ENCODE results near the gene CCNI2. TPM values are rescaled to one million over a fixed set of nuclear protein-coding genes. Genes with fewer than 3 reads are reported as not detected.

CCNI2 gene
- polyA plus RNA-seq, 1 donor (not counting 4 experiments of a cell fraction or from before 2014, with no cell fraction given), result not detected

- Histone ChIP-seq H3K9me3 (ENCODE audit: control insufficient read depth, low read depth, low read length) (no peaks in the 10 kb centered on the region), H3K27me3 (ENCODE audit: control insufficient read depth, extremely low read depth, insufficient read depth, low read length) (no peaks in the 10 kb centered on the region), H3K9me1 (ENCODE audit: control insufficient read depth, extremely low read depth, insufficient read depth, low read length) (no peaks in the 10 kb centered on the region), H2AFZ (ENCODE audit: control insufficient read depth, low read length) (no peak overlapping the region), H4K20me1 (ENCODE audit: control insufficient read depth, extremely low read depth, insufficient read depth, low read length) (no peaks in the 10 kb centered on the region), H3K4me1 (ENCODE audit: control insufficient read depth, extremely low read depth, insufficient read depth, low read length) (no peaks in the 10 kb centered on the region), H3K9ac (ENCODE audit: control insufficient read depth, extremely low read depth, insufficient read depth, low read length) (no peak overlapping the region), H3K79me2 (ENCODE audit: control insufficient read depth, insufficient read depth, low read length) (no peaks in the 10 kb centered on the region), H3K4me2 (ENCODE audit: control insufficient read depth, extremely low read depth, insufficient read depth, low read depth, low read length) (no peak overlapping the region), H3K27ac (ENCODE audit: control insufficient read depth, insufficient read depth, low read length) (no peak overlapping the region), H3K36me3 (ENCODE audit: control insufficient read depth in 2 of 2, extremely low read depth in 1 of 2, insufficient read depth in 2 of 2, low read length in 2 of 2) (peaks cover 25 to 35% of the 10 kb centered on the region in 2 experiments), H3K4me3 (ENCODE audit: control insufficient read depth in 2 of 3, extremely low read depth in 1 of 3, insufficient read depth in 2 of 3, low read depth in 1 of 3, low read length in 3 of 3) (no peak overlapping the region)
- TF ChIP-seq EZH2 (IDR thresholded peaks at IDR 0.05; ENCODE audit: low read length) (no peak), CTCF (optimal IDR thresholded peaks at IDR 0.05 in 1 of 3, IDR thresholded peaks at IDR 0.05 in 1 of 3, conservative IDR thresholded peaks at IDR 0.05 in 1 of 3; ENCODE audit: extremely low read depth in 1 of 3, insufficient read depth in 2 of 3, low read length in 3 of 3) (no peak)
- dilution Hi-C loops (cut with MboI; ENCODE audit: extremely low pct_ligation_motif_present, low sequenced_read_pairs), result no loop called here
- FAIRE-seq (no peak), DNase-seq (ENCODE audit: low read depth, low spot score) (no peak)
These were observed 11.2 kb downstream of the CCNI2 start for GRCh38 chr5:132758451-132758850.

GRCh38 chr5:132759114-132760048 lies 12.2 kb downstream of the CCNI2 start:
- no peak overlapping the region for H3K9ac ChIP-seq (ENCODE audit: control insufficient read depth, extremely low read depth, insufficient read depth, low read length)
- DNase-seq (ENCODE audit: low read depth, low spot score) (no peak), FAIRE-seq (no peak)
- no peak overlapping the region for H3K27ac ChIP-seq (ENCODE audit: control insufficient read depth, insufficient read depth, low read length)
- dilution Hi-C loops (cut with MboI; ENCODE audit: extremely low pct_ligation_motif_present, low sequenced_read_pairs), result no loop called here
- no peaks in the 10 kb centered on the region for H3K9me3 ChIP-seq (ENCODE audit: control insufficient read depth, low read depth, low read length)
- H2AFZ ChIP-seq (ENCODE audit: control insufficient read depth, low read length), result no peak overlapping the region
- no peak overlapping the region for H3K4me2 ChIP-seq (ENCODE audit: control insufficient read depth, extremely low read depth, insufficient read depth, low read depth, low read length)
- peaks cover 28 to 42% of the 10 kb centered on the region in 2 experiments for H3K36me3 ChIP-seq (ENCODE audit: control insufficient read depth in 2 of 2, extremely low read depth in 1 of 2, insufficient read depth in 2 of 2, low read length in 2 of 2)
- TF ChIP-seq CTCF (optimal IDR thresholded peaks at IDR 0.05 in 1 of 3, IDR thresholded peaks at IDR 0.05 in 1 of 3, conservative IDR thresholded peaks at IDR 0.05 in 1 of 3; ENCODE audit: extremely low read depth in 1 of 3, insufficient read depth in 2 of 3, low read length in 3 of 3) (no peak), EZH2 (IDR thresholded peaks at IDR 0.05; ENCODE audit: low read length) (no peak)
- H3K9me1 ChIP-seq (ENCODE audit: control insufficient read depth, extremely low read depth, insufficient read depth, low read length), result no peaks in the 10 kb centered on the region
- H3K27me3 ChIP-seq (ENCODE audit: control insufficient read depth, extremely low read depth, insufficient read depth, low read length), result no peaks in the 10 kb centered on the region
- no peaks in the 10 kb centered on the region for H4K20me1 ChIP-seq (ENCODE audit: control insufficient read depth, extremely low read depth, insufficient read depth, low read length)
- H3K79me2 ChIP-seq (ENCODE audit: control insufficient read depth, insufficient read depth, low read length), result no peaks in the 10 kb centered on the region
- H3K4me3 ChIP-seq (ENCODE audit: control insufficient read depth in 2 of 3, extremely low read depth in 1 of 3, insufficient read depth in 2 of 3, low read depth in 1 of 3, low read length in 3 of 3), result no peak overlapping the region
- no peaks in the 10 kb centered on the region for H3K4me1 ChIP-seq (ENCODE audit: control insufficient read depth, extremely low read depth, insufficient read depth, low read length)

All from keratinocyte (primary cell).